Astrocyte (in vitro differentiated cells and primary cell): Measurements from ENCODE around the gene RPL27A.

Experiments
- CTCF ChIP-seq: IDR thresholded peaks from 2 replicates; pipeline ENCODE4 v1.5.1; 2011; ENCODE audit warnings: low read depth, mild to moderate bottlenecking, inconsistent platforms, low read length, moderate library complexity; ENCODE audit not compliant: insufficient read depth
- EZH2 ChIP-seq: IDR thresholded peaks from 2 replicates; pipeline ENCODE4 v1.6.1; 2012; ENCODE audit warnings: mild to moderate bottlenecking, low read length, inconsistent platforms; ENCODE audit not compliant: insufficient read depth

GRCh38 chr11:8671651-8672062 lies 10.9 kb upstream of the RPL27A start:
- no peak for TF ChIP-seq CTCF
- no peak for TF ChIP-seq EZH2
